A673 (cell line): ENCODE data around the gene COL13A1. TPM values are rescaled to one million over a fixed set of nuclear protein-coding genes. Genes with fewer than 3 reads are reported as not detected.

Experiments
- BruUV-seq: library from RNA; stranded (reverse); fragments of 400-500 nt; replicated peaks from 2 replicates; lab custom pipeline; 2021; lab: Mats Ljungman, UMichigan
- CTCF ChIA-PET: fragments of 300-600 bp; sonication (Branson Sonifier 250); formaldehyde crosslinking; loops from one replicate; lab custom pipeline; 2022; ENCODE audit warnings: antibody characterized with exemption; lab: Charles Lee
- POLR2A ChIA-PET: fragments of 300-600 bp; sonication (Branson Sonifier 250); formaldehyde crosslinking; loops from one replicate; lab custom pipeline; 2022; ENCODE audit warnings: antibody characterized with exemption; ENCODE audit not compliant: low non-redundant PET; lab: Charles Lee
- DNase-seq: peaks from one replicate; pipeline ENCODE4 v3.0.0-alpha.2; 2015; ENCODE audit warnings: low spot score
- H3K27ac ChIP-seq: fragments of 200-600 bp; sonication (generic); 2 replicates; pipeline ENCODE4 v1.5.1; 2016; ENCODE audit warnings: mixed run types, low read depth, mild to moderate bottlenecking, mixed read lengths, antibody characterized with exemption, low read length; ENCODE audit not compliant: poor library complexity, severe bottlenecking
- H3K27me3 ChIP-seq: fragments of 200-600 bp; sonication (generic); replicated peaks from 2 replicates; pipeline ENCODE4 v1.6.1; 2017; ENCODE audit warnings: mixed run types, low read depth, mild to moderate bottlenecking, mixed read lengths, antibody characterized with exemption, low read length; ENCODE audit not compliant: insufficient read depth, poor library complexity
- H3K36me3 ChIP-seq: fragments of 200-600 bp; sonication (generic); 2 replicates; pipeline ENCODE4 v1.6.1; 2016; ENCODE audit warnings: mixed run types, mild to moderate bottlenecking, mixed read lengths, antibody characterized with exemption, low read length; ENCODE audit not compliant: insufficient read depth, poor library complexity, severe bottlenecking
- H3K4me1 ChIP-seq: fragments of 200-600 bp; sonication (generic); 2 replicates; pipeline ENCODE4 v1.6.1; 2017; ENCODE audit warnings: mixed run types, mild to moderate bottlenecking, mixed read lengths, antibody characterized with exemption, low read length; ENCODE audit not compliant: insufficient read depth, poor library complexity, severe bottlenecking
- H3K4me3 ChIP-seq: fragments of 200-600 bp; sonication (generic); 2 replicates; pipeline ENCODE4 v1.5.1; 2016; ENCODE audit warnings: low read depth, mixed run types, mild to moderate bottlenecking, mixed read lengths, low read length; ENCODE audit not compliant: poor library complexity, severe bottlenecking
- H3K9me3 ChIP-seq: fragments of 200-600 bp; sonication (generic); 2 replicates; pipeline ENCODE4 v1.6.1; 2016; ENCODE audit warnings: mixed run types, low read depth, mild to moderate bottlenecking, mixed read lengths, antibody characterized with exemption, low read length; ENCODE audit not compliant: poor library complexity, severe bottlenecking
- EZH2 ChIP-seq: fragments of 200-600 bp; sonication (generic); IDR thresholded peaks from 2 replicates; pipeline ENCODE4 v1.6.1; 2017; ENCODE audit warnings: borderline replicate concordance, low read depth, mild to moderate bottlenecking, mixed read lengths, antibody characterized with exemption, low read length; ENCODE audit not compliant: poor library complexity, severe bottlenecking
- intact Hi-C: fragments of 100-400 bp; cut with micrococcal nuclease; formaldehyde crosslinking; loops from one replicate; pipeline ENCODE4 v1.10.0; 2022; ENCODE audit not compliant: unreplicated experiment
- total RNA-seq: library from RNA; stranded (reverse); gene quantifications from 2 replicates; pipeline ENCODE4 v1.2.3, GENCODE V29; 2021
- TF ChIP-seq, protein P1 (sequence below): fragments of 300-800, 200-600 bp; sonication (generic); conservative IDR thresholded peaks from 2 replicates; pipeline ENCODE4 v1.5.1; 2017; ENCODE audit warnings: low read depth, mild to moderate bottlenecking, antibody characterized with exemption, low read length, moderate library complexity, mixed read lengths

The COL13A1 gene
- total RNA-seq, 1 experiment from 2014 or later = 2.0 TPM

GRCh38 chr10:69844698-69845097 lies 43.0 kb downstream of the COL13A1 start:
- ChIA-PET POLR2A (no interaction called here), CTCF (no interaction called here)
- H3K9me3 ChIP-seq = no peaks in the 10 kb centered on the region
- no peaks in the 10 kb centered on the region for H3K27me3 ChIP-seq
- peaks cover 20% of the 10 kb centered on the region for H3K4me1 ChIP-seq
- TF ChIP-seq, protein P1, sequence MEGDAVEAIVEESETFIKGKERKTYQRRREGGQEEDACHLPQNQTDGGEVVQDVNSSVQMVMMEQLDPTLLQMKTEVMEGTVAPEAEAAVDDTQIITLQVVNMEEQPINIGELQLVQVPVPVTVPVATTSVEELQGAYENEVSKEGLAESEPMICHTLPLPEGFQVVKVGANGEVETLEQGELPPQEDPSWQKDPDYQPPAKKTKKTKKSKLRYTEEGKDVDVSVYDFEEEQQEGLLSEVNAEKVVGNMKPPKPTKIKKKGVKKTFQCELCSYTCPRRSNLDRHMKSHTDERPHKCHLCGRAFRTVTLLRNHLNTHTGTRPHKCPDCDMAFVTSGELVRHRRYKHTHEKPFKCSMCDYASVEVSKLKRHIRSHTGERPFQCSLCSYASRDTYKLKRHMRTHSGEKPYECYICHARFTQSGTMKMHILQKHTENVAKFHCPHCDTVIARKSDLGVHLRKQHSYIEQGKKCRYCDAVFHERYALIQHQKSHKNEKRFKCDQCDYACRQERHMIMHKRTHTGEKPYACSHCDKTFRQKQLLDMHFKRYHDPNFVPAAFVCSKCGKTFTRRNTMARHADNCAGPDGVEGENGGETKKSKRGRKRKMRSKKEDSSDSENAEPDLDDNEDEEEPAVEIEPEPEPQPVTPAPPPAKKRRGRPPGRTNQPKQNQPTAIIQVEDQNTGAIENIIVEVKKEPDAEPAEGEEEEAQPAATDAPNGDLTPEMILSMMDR = no peak
- TF ChIP-seq EZH2 = no peak
- no TSS peak for BruUV-seq
- H3K36me3 ChIP-seq = no peaks in the 10 kb centered on the region
- no peak overlapping the region for H3K4me3 ChIP-seq
- intact Hi-C loops = no loop called here
- H3K27ac ChIP-seq = no peak overlapping the region
- no peak for DNase-seq

GRCh38 chr10:69845574-69846292 lies 44.0 kb downstream of the COL13A1 start:
- TF ChIP-seq, protein P1 = no peak
- TF ChIP-seq EZH2 = no peak
- ChIA-PET CTCF (interaction anchor here (1.0 kb wide), 1 partner anchor 69 kb away, joined by 4 read pairs; no protein-coding TSS in a partner anchor), POLR2A (no interaction called here)
- Histone ChIP-seq H3K27ac (no peak overlapping the region), H3K4me3 (no peak overlapping the region), H3K4me1 (peaks cover 20% of the 10 kb centered on the region), H3K9me3 (no peaks in the 10 kb centered on the region), H3K27me3 (no peaks in the 10 kb centered on the region), H3K36me3 (no peaks in the 10 kb centered on the region)
- BruUV-seq = no TSS peak
- intact Hi-C loops = no loop called here
- DNase-seq = peak; percentile 23

- CTCF ChIA-PET = interaction anchor here (0.6 to 1.0 kb wide), 2 partner anchors 68 to 71 kb away, joined by 3 to 4 read pairs; no protein-coding TSS in a partner anchor
- Histone ChIP-seq H3K27me3 (no peaks in the 10 kb centered on the region), H3K27ac (no peak overlapping the region), H3K4me1 (peaks cover 20% of the 10 kb centered on the region), H3K36me3 (no peaks in the 10 kb centered on the region), H3K4me3 (no peak overlapping the region), H3K9me3 (no peaks in the 10 kb centered on the region)
- DNase-seq = peak; percentile 81
- BruUV-seq = no TSS peak
- POLR2A ChIA-PET = interaction anchor here (0.6 kb wide), 1 partner anchor 42 kb away, joined by 6 read pairs; no protein-coding TSS in a partner anchor
- intact Hi-C loops = no loop called here
- no peak for TF ChIP-seq EZH2
- TF ChIP-seq, protein P1 = no peak
These were observed 44.7 kb downstream of the COL13A1 start for GRCh38 chr10:69846293-69846921.
